Osteoblast (primary cell): ENCODE data around the gene CLRN3. TPM values are rescaled to one million over a fixed set of nuclear protein-coding genes. Genes with fewer than 3 reads are reported as not detected.
A peak's percentile ranks its signal among the peaks of the same experiment; 100 is the strongest.

ENCODE experiments used
- DNase-seq: peaks from one replicate; pipeline ENCODE4 v3.0.0; 2011; ENCODE audit warnings: low spot score, mixed read lengths; ENCODE audit not compliant: insufficient read length; ENCODE audit errors: missing footprints
- H2AFZ ChIP-seq: 2 replicates; pipeline ENCODE4 v1.6.0; 2011; ENCODE audit warnings: mild to moderate bottlenecking, low read length
- H3K27ac ChIP-seq: 2 replicates; pipeline ENCODE4 v1.5.1; 2011; ENCODE audit warnings: mild to moderate bottlenecking, low read depth, low read length, moderate library complexity
- H3K27me3 ChIP-seq: 2 replicates; pipeline ENCODE4 v1.6.0; 2012; ENCODE audit warnings: mild to moderate bottlenecking, control low read depth, inconsistent platforms, low read length, moderate library complexity; ENCODE audit not compliant: insufficient read depth
- H3K36me3 ChIP-seq: 2 replicates; pipeline ENCODE4 v1.5.1; 2011; ENCODE audit warnings: mild to moderate bottlenecking, low read length, control low read depth, moderate library complexity; ENCODE audit not compliant: insufficient read depth
- H3K4me1 ChIP-seq: 2 replicates; pipeline ENCODE4 v1.5.1; 2011; ENCODE audit warnings: mild to moderate bottlenecking, low read length, control low read depth, moderate library complexity; ENCODE audit not compliant: insufficient read depth
- H3K4me2 ChIP-seq: 2 replicates; pipeline ENCODE4 v1.6.0; 2011; ENCODE audit warnings: mild to moderate bottlenecking, low read length; ENCODE audit not compliant: insufficient read depth
- H3K4me3 ChIP-seq: fragments of 200-600 bp; sonication (generic); 3 replicates; pipeline ENCODE4 v1.5.1; 2012; ENCODE audit warnings: mild to moderate bottlenecking, low read length, inconsistent platforms; ENCODE audit not compliant: insufficient read depth
- H3K79me2 ChIP-seq: 2 replicates; pipeline ENCODE4 v1.6.0; 2012; ENCODE audit warnings: mild to moderate bottlenecking, low read length, control low read depth, inconsistent platforms; ENCODE audit not compliant: insufficient read depth
- H3K9me3 ChIP-seq: 2 replicates; pipeline ENCODE4 v1.5.1; 2011; ENCODE audit warnings: low read depth, low read length, control low read depth
- H4K20me1 ChIP-seq: 2 replicates; pipeline ENCODE4 v1.6.0; 2012; ENCODE audit warnings: mild to moderate bottlenecking, low read length, control low read depth; ENCODE audit not compliant: insufficient read depth
- CTCF ChIP-seq: IDR thresholded peaks from 2 replicates; pipeline ENCODE4 v1.5.1; 2011; ENCODE audit warnings: mild to moderate bottlenecking, low read depth, low read length, moderate library complexity; ENCODE audit errors: extremely low read depth
- total RNA-seq: library from RNA; depleted of rRNA; stranded (reverse); fragments of >200 nt; gene quantifications from 2 replicates; pipeline ENCODE4 v1.2.3, GENCODE V29; 2012

CLRN3 gene
- total RNA-seq, 1 donor, result not detected

GRCh38 chr10:127910464-127910770 is 17.7 kb upstream of the CLRN3 start:
- peaks cover 2% of the 10 kb centered on the region for H3K79me2 ChIP-seq
- TF ChIP-seq CTCF, result no peak
- no peak overlapping the region for H3K4me3 ChIP-seq
- no peak overlapping the region for H2AFZ ChIP-seq
- H3K4me1 ChIP-seq, result peaks cover 27% of the 10 kb centered on the region
- H3K4me2 ChIP-seq, result no peak overlapping the region
- H3K36me3 ChIP-seq, result no peaks in the 10 kb centered on the region
- H3K27me3 ChIP-seq, result no peaks in the 10 kb centered on the region
- no peaks in the 10 kb centered on the region for H4K20me1 ChIP-seq
- DNase-seq, result peak; percentile 77
- H3K27ac ChIP-seq, result no peak overlapping the region
- H3K9me3 ChIP-seq, result no peaks in the 10 kb centered on the region

- Histone ChIP-seq H3K4me3 (no peak overlapping the region), H3K79me2 (peaks cover 2% of the 10 kb centered on the region), H3K4me1 (peaks cover 27% of the 10 kb centered on the region), H3K4me2 (no peak overlapping the region), H3K36me3 (no peaks in the 10 kb centered on the region), H3K27me3 (no peaks in the 10 kb centered on the region), H2AFZ (no peak overlapping the region), H3K9me3 (no peaks in the 10 kb centered on the region), H3K27ac (peak overlapping the region; percentile 79), H4K20me1 (no peaks in the 10 kb centered on the region)
- DNase-seq, result peak; percentile 93
- TF ChIP-seq CTCF, result no peak
Measured at GRCh38 chr10:127909716-127910463, 17.1 kb upstream of the CLRN3 start.

- DNase-seq, result no peak
- no peaks in the 10 kb centered on the region for H4K20me1 ChIP-seq
- no peak overlapping the region for H2AFZ ChIP-seq
- H3K27ac ChIP-seq, result peak overlapping the region; percentile 79
- H3K4me2 ChIP-seq, result peak overlapping the region; percentile 76
- no peak for TF ChIP-seq CTCF
- H3K27me3 ChIP-seq, result no peaks in the 10 kb centered on the region
- H3K9me3 ChIP-seq, result no peaks in the 10 kb centered on the region
- H3K4me3 ChIP-seq, result no peak overlapping the region
- no peaks in the 10 kb centered on the region for H3K36me3 ChIP-seq
- peaks cover 2% of the 10 kb centered on the region for H3K79me2 ChIP-seq
- peaks cover 27% of the 10 kb centered on the region for H3K4me1 ChIP-seq
Measured at GRCh38 chr10:127908959-127909267, 16.2 kb upstream of the CLRN3 start.

- Histone ChIP-seq H3K27me3 (no peaks in the 10 kb centered on the region), H3K4me2 (peak overlapping the region; percentile 76), H3K4me3 (peak overlapping the region; percentile 73), H2AFZ (peak overlapping the region; percentile 56), H3K36me3 (no peaks in the 10 kb centered on the region), H3K27ac (peak overlapping the region; percentile 79), H3K9me3 (no peaks in the 10 kb centered on the region), H3K4me1 (peaks cover 27% of the 10 kb centered on the region), H3K79me2 (peaks cover 2% of the 10 kb centered on the region), H4K20me1 (no peaks in the 10 kb centered on the region)
- peak; percentile 96 for DNase-seq
- TF ChIP-seq CTCF, result no peak
Measured at GRCh38 chr10:127908106-127908958, 15.6 kb upstream of the CLRN3 start.
